NCI-H2227 (cell line): ENCODE data around the gene CDH23.

Source experiments
- DNase-seq: peaks from one replicate; lab custom pipeline; 2025; ENCODE audit not compliant: unreplicated experiment; lab: John Stamatoyannopoulos, UW

The CDH23 gene

GRCh38 chr10:71577345-71577744 is 180.6 kb downstream of the CDH23 start:
- no peak for DNase-seq

DNA sequence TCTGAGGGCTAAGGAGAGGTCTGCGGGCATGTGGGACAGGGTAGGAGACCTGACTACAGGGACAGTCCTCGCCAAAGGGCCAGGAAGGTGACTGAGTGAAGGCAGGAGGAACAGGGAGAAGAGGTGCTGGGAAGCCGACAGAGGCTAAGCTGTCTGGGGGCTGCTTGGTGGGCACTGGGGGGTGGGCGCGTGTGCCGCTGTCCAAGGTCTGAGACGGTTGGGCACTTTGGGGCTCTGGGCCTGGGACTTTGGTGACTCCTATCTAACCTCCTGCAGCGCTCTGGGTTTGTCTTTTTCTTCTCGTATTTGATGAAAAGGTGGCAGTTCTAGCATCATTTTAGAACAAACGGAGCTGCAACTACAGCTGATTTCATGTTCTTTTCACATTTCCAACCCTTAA is 181.3 kb downstream of the CDH23 start:
- no peak for DNase-seq

DNA sequence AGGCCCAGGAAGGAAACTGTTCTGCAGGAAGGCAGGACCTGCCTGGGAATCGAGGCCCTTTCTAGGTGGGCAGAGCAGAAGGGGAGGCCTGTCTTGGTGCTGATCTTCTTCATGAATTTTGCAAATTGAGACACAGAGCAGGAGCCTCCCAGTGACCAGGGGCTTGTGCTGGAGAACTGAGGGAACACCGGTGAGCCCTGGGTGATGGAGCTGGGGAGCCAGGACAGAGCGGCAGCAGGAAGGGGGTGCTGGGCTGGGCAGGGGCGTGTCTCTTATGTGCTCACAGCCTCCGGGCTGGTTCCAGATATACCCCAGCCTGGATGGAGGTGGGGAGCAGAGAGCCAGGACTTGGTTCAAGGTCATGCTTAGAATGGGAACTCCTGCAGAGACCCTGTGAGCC is 182.9 kb downstream of the CDH23 start:
- no peak for DNase-seq

- no peak for DNase-seq
Measured at GRCh38 chr10:71580415-71580814, 183.7 kb downstream of the CDH23 start.

DNA sequence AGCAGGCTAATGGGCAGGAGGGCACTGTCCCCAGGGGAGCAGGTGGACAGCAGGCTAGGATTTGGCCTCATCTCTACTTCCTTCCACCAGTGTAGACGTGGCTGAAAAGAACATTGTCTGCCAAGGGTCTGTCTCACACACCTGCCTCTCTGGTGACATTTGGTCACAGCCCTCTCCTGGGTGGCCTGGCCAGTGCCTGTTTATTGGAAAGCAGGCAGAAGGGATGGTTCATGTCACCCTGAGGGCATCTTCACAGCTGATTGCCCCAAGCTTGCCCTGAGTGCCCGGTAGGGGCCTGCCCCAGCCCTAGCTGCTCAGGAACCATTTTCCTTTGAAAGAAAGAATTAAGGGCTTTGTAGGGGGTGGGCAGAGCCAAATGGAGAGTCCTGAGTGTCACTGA is 184.2 kb downstream of the CDH23 start:
- no peak for DNase-seq

DNA sequence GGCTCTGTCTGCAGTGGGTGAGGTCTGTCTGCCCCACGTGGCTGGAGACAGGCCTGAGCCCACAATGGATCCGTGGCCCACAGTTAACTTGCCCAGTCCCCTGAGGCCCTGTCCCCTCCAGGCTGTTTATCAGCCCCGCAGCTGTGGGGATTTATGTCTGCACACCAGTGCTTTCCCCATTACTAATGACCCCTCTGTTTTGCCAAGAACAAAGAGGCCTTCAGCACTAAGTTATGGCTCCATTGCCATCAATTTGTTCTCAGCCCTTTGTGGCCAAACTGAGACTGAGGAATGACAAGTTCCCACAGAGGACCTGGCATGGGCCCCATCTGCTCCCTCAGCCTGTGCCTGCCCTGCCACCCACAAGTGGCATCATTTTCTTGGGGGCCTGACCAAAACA is 184.7 kb downstream of the CDH23 start:
- no peak for DNase-seq

- no peak for DNase-seq
Measured at GRCh38 chr10:71582019-71582418, 185.3 kb downstream of the CDH23 start.

DNA sequence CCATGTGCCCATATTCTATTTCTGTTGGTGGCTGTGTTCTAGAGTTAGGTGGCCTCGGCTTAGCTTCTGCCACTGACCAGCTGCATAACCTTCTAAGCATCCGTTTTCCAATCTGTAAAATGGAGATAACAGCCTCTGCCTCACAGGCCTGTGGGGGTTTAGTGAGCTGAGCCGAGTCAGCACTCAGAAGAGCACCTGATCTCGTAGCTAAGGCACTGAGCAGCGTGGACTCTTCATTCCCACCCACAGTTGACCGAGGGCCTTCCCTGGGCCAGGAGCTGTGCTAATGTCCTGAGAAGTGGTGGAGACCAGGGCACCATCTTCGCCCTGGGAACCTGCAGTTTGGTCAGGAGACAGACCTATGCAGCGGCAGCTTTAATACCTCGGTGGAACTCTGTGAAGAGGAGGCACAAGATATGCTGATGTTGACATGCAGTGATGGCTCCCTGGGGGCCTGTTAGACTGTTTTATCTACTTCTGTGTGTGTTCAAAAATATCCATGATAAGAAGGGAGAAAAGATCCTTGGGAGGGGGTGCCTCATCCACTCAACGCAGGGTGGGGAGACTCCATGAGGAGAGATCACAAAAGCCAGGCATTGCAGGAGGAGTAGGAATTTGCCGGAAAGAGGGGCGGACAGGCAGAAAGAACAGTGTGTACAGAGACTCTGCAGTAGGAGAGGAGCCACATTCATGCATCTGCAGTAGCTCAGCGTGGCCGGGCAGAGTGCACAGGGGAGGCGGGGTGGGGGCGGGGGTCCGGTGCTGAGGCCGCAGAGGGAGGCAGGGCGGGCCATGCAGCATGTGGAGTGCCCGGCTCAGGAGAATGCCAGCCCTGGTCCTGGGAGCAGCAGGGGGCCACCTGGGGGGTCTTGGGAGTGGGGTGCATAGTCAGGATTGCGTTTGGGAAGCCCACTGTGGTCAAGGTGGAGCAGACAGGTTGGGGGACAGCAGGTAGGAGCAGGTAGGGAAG is 186.1 kb downstream of the CDH23 start:
- DNase-seq: no peak

DNA sequence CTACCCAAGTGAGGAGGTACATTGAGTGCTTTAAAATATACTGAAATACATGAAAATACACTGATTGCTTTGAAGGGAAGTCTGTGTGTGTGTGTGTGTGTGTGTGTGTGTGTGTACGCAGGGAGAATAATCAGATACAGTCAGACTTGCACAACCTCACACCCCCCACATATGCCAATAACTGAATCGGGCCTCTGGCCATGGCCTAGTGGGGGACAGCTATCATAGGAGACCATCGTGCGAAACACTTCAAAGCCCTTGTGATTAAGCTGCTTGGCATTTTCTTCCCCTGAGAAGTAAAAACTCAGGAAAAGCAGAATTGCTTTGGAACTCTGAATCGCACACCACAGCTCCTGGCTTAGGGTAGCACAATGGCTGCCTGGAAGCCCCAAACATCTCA is 187.7 kb downstream of the CDH23 start:
- DNase-seq: no peak

DNA sequence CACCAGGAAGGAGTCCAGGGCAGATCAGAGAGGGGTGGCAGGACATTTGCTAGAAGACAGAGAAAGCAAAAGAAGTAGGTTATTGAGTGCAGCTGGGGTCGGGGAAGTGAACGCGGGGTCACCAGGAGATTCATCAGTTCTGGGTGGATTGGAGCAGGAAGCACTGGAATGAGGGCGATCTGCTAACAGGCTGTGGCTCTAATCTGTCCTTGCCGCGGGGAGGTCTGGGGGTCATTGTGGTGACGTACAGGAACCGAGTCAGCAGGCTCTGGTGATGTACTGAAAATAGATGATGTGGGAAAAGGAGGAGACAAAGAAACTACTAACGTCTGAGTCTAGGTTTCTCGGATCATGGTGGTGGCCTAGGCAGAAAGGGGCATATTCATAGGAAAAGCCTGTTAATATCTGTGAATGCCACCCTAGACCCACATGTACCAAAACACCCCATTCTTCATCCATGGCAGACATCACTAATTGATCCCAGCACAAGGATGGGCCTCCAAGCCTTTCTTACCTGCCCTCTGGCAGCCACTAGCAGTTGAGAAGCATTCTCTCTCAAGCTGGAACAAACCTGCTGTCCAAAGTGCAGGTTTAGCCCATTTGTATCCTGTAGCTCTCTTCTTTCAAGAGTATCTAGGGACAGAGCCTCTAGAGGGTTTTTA is 188.3 kb downstream of the CDH23 start:
- DNase-seq: peak; percentile 52

DNA sequence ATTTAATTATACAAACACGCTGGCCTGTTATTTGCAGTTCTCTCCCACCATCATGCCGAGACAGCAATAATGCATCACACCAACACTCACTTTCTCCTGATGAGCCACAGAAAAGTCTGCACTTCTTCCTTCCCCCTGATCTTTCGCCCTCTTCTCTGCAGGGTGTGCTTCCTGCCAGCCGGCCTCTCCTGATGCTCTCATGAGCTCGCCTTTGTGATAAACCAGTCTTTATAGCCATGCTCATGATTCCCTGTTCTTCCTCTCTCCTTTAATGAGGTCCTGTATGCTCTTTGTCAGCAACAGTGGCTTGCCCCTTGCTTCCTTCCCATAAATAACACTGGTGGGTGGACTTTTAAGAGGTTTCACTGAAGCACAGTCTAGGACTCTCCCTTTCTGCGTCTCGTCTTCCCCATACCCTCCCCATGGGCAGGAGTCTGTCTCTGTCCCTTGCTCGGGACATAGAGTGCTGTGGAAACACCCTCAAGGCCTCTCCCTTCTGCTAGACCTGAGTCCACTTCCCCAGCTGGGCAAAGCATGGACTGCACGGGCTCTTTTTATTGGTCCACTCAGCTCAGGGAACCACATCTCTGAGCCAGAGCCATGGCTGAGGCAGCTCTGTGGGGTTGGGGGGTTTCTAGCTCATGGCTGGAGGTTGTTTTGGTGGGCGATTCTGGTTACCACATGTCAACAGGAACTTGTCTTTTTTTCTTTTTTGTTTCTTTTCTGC is 189.0 kb downstream of the CDH23 start:
- peak; percentile 52 for DNase-seq

GRCh38 chr10:71587941-71588573 is 191.3 kb downstream of the CDH23 start:
- no peak for DNase-seq

DNA sequence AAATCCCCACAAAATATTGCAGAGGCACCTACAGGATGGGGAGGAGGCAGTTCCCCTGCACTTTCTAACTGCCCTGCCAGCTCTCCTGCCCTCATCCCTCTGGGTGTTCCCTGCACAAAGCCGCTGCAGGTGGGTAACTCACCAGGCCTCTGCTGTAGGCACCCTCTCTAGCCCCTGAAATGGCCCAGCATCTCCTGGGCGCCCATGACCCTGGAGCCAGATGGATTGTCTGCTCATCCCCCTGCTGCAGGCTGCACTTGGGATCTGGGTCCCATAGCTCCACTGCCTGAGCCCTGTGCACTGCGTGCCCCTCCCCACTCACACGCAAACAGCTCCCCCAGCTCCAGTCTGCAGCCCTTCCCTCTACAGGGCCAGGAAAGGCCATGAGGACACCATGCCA is 192.0 kb downstream of the CDH23 start:
- no peak for DNase-seq

GRCh38 chr10:71589617-71590551 is 193.2 kb downstream of the CDH23 start:
- peak; percentile 55 for DNase-seq

GRCh38 chr10:71590781-71591350 is 194.1 kb downstream of the CDH23 start:
- no peak for DNase-seq

GRCh38 chr10:71594934-71595571 is 198.3 kb downstream of the CDH23 start:
- no peak for DNase-seq

- DNase-seq: no peak
Measured at GRCh38 chr10:71595649-71596048, 198.9 kb downstream of the CDH23 start.

DNA sequence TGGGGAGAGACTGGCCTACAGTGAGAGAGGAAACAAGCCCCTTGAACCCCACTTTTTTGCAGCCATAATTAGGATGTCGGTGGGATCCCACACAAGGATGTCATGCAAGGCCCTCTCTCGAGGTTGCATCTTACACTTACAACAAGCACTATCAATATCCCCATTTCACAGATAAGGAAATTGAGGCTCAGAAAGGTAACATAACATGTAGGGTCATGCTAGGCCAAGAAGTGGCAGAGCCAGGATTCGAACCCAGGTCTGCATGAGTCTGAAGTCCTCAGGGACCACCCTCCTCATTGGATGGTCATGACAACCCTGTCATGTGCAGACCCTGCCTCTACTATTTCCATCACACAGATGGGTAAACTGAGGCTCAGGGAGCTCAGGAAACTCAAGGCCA is 199.4 kb downstream of the CDH23 start:
- DNase-seq: no peak

DNA sequence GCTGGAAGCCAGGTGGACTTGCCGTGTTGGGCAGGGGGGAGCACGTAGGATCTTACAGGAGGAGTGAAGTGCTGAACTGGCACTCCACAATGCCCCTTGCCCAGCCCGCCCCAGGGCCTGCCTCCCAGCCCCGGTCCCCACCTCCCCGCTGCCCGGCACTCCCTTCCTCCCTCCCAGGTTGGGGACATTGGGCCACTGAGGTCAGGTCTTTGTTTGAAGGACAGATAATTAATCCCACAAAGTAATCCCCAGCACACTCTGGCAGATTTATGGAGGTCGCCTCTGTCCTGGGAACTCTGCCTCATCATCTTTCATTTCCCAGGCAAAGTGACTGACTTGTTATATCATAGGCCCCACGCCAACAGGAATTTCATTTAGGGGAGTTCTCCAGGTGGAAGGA is 200.0 kb downstream of the CDH23 start:
- DNase-seq: no peak
